ENCODE results near the gene PPP4R1.
A peak's percentile ranks its signal among the peaks of the same experiment; 100 is the strongest.

The PPP4R1 gene

GRCh38 chr18:9631814-9632496, 17.6 kb upstream of the PPP4R1 start:
- DNase-seq, result peak; percentile 85
- Histone ChIP-seq H3K27me3 (replicated peaks) (no peaks in the 10 kb centered on the region), H3K4me3 (ENCODE audit: low read depth, low read length) (no peak overlapping the region), H3K27ac (peak overlapping the region; percentile 76), H3K36me3 (replicated peaks) (no peaks in the 10 kb centered on the region)
- in situ Hi-C loops (cut with HindIII; ENCODE audit: low pct_ligation_motif_present, low sequenced_read_pairs), result no loop called here
- no peak for TF ChIP-seq CTCF (IDR thresholded peaks at IDR 0.05; ENCODE audit: low read depth, low read length, missing control alignments)

- Histone ChIP-seq H3K27ac (no peak overlapping the region), H3K4me3 (ENCODE audit: low read depth, low read length) (no peak overlapping the region), H3K27me3 (replicated peaks) (no peaks in the 10 kb centered on the region), H3K36me3 (replicated peaks) (no peaks in the 10 kb centered on the region)
- DNase-seq, result no peak
- no peak for TF ChIP-seq CTCF (IDR thresholded peaks at IDR 0.05; ENCODE audit: low read depth, low read length, missing control alignments)
- in situ Hi-C loops (cut with HindIII; ENCODE audit: low pct_ligation_motif_present, low sequenced_read_pairs), result no loop called here
Observed at GRCh38 chr18:9630444-9630843, 16.1 kb upstream of the PPP4R1 start.

GRCh38 chr18:9629709-9630108, 15.3 kb upstream of the PPP4R1 start:
- Histone ChIP-seq H3K27me3 (replicated peaks) (no peaks in the 10 kb centered on the region), H3K4me3 (ENCODE audit: low read depth, low read length) (no peak overlapping the region), H3K36me3 (replicated peaks) (no peaks in the 10 kb centered on the region), H3K27ac (no peak overlapping the region)
- DNase-seq, result peak; percentile 70
- TF ChIP-seq CTCF (IDR thresholded peaks at IDR 0.05; ENCODE audit: low read depth, low read length, missing control alignments), result no peak
- in situ Hi-C loops (cut with HindIII; ENCODE audit: low pct_ligation_motif_present, low sequenced_read_pairs), result no loop called here

GRCh38 chr18:9628984-9629383, 14.6 kb upstream of the PPP4R1 start:
- in situ Hi-C loops (cut with HindIII; ENCODE audit: low pct_ligation_motif_present, low sequenced_read_pairs), result no loop called here

GRCh38 chr18:9627642-9628041, 13.3 kb upstream of the PPP4R1 start:
- peak; percentile 53 for DNase-seq
- H3K4me3 ChIP-seq (ENCODE audit: low read depth, low read length), result no peak overlapping the region
- TF ChIP-seq CTCF (IDR thresholded peaks at IDR 0.05; ENCODE audit: low read depth, low read length, missing control alignments), result peak; percentile 3
- H3K27ac ChIP-seq, result peak overlapping the region; percentile 17
- H3K27me3 ChIP-seq (replicated peaks), result no peaks in the 10 kb centered on the region
- in situ Hi-C loops (cut with HindIII; ENCODE audit: low pct_ligation_motif_present, low sequenced_read_pairs), result no loop called here
- H3K36me3 ChIP-seq (replicated peaks), result no peaks in the 10 kb centered on the region

More at GRCh38 chr18:9628984-9629383, 14.6 kb upstream of the PPP4R1 start:
- TF ChIP-seq CTCF (IDR thresholded peaks at IDR 0.05; ENCODE audit: low read depth, low read length, missing control alignments), result no peak
- DNase-seq, result no peak
- Histone ChIP-seq H3K36me3 (replicated peaks) (no peaks in the 10 kb centered on the region), H3K27ac (no peak overlapping the region), H3K4me3 (ENCODE audit: low read depth, low read length) (no peak overlapping the region), H3K27me3 (replicated peaks) (no peaks in the 10 kb centered on the region)

GRCh38 chr18:9619990-9620389, 5.6 kb upstream of the PPP4R1 start:
- no peak for DNase-seq
- TF ChIP-seq CTCF (IDR thresholded peaks at IDR 0.05; ENCODE audit: low read depth, low read length, missing control alignments), result no peak
- Histone ChIP-seq H3K36me3 (replicated peaks) (no peaks in the 10 kb centered on the region), H3K4me3 (ENCODE audit: low read depth, low read length) (no peak overlapping the region), H3K27ac (peak overlapping the region; percentile 71), H3K27me3 (replicated peaks) (no peaks in the 10 kb centered on the region)
- in situ Hi-C loops (cut with HindIII; ENCODE audit: low pct_ligation_motif_present, low sequenced_read_pairs), result no loop called here

Data from brain microvascular endothelial cell (primary cell).